HG03571 (cell line): ENCODE results near the gene WBP2.

Experiments
- ATAC-seq: cut with Tn5 transposase; IDR thresholded peaks from one replicate; pipeline ENCODE4 v1.9.1; 2021; ENCODE audit not compliant: unreplicated experiment

The WBP2 gene

GRCh38 chr17:75846692-75847613 lies 8.2 kb downstream of the WBP2 start:
- ATAC-seq: no peak

GRCh38 chr17:75845933-75846691 lies 9.0 kb downstream of the WBP2 start:
- ATAC-seq: no peak

GRCh38 chr17:75845058-75845711 lies 9.9 kb downstream of the WBP2 start:
- ATAC-seq: peak; percentile 71

GRCh38 chr17:75844530-75845057 lies 10.5 kb downstream of the WBP2 start:
- peak; percentile 4 for ATAC-seq

GRCh38 chr17:75843577-75844529 lies 11.3 kb downstream of the WBP2 start, which contains the start of gene UNC13D:
Gene UNC13D, minus strand, starts transcription at chr17:75844404. Its CDS starts 67 bp downstream, at chr17:75844337.
- no peak for ATAC-seq

GRCh38 chr17:75842963-75843576 lies 12.1 kb downstream of the WBP2 start:
- no peak for ATAC-seq

- ATAC-seq: no peak
These were observed 12.7 kb downstream of the WBP2 start for GRCh38 chr17:75842411-75842810.

- ATAC-seq: no peak
These were observed 14.4 kb downstream of the WBP2 start for GRCh38 chr17:75840799-75841164.

- no peak for ATAC-seq
These were observed 15.0 kb downstream of the WBP2 start for GRCh38 chr17:75839942-75840798.

GRCh38 chr17:75838410-75838809 lies 16.7 kb downstream of the WBP2 start:
- ATAC-seq: no peak

GRCh38 chr17:75837899-75838298 lies 17.2 kb downstream of the WBP2 start:
- no peak for ATAC-seq

GRCh38 chr17:75836605-75837004 lies 18.5 kb downstream of the WBP2 start:
- ATAC-seq: no peak

GRCh38 chr17:75835654-75835987 lies 19.5 kb downstream of the WBP2 start:
- no peak for ATAC-seq

GRCh38 chr17:75834928-75835653 lies 20.0 kb downstream of the WBP2 start:
- ATAC-seq: no peak

- no peak for ATAC-seq
These were observed 20.7 kb downstream of the WBP2 start for GRCh38 chr17:75834279-75834920.

GRCh38 chr17:75832652-75833400 lies 22.3 kb downstream of the WBP2 start:
- ATAC-seq: no peak

- no peak for ATAC-seq
These were observed 22.9 kb downstream of the WBP2 start for GRCh38 chr17:75832164-75832651.
